ENCODE results near the gene DAAM1. TPM values are rescaled to one million over a fixed set of nuclear protein-coding genes. Genes with fewer than 3 reads are reported as not detected.
A peak's percentile ranks its signal among the peaks of the same experiment; 100 is the strongest.

DAAM1 gene
- total RNA-seq, 1 donor: 22.0 TPM

GRCh38 chr14:59376686-59377085, 188.2 kb downstream of the DAAM1 start:
- no peak overlapping the region for H3K4me3 ChIP-seq (ENCODE audit: low read depth, low read length)
- peak; percentile 70 for DNase-seq (ENCODE audit: low read depth)
- no peak for TF ChIP-seq CTCF (IDR thresholded peaks at IDR 0.05; ENCODE audit: insufficient read depth, low read depth, low read length)

GRCh38 chr14:59377491-59377890, 189.0 kb downstream of the DAAM1 start:
- peak; percentile 89 for DNase-seq (ENCODE audit: low read depth)
- H3K4me3 ChIP-seq (ENCODE audit: low read depth, low read length): no peak overlapping the region
- TF ChIP-seq CTCF (IDR thresholded peaks at IDR 0.05; ENCODE audit: insufficient read depth, low read depth, low read length): no peak

- no peak for TF ChIP-seq CTCF (IDR thresholded peaks at IDR 0.05; ENCODE audit: insufficient read depth, low read depth, low read length)
- peak; percentile 81 for DNase-seq (ENCODE audit: low read depth)
- H3K4me3 ChIP-seq (ENCODE audit: low read depth, low read length): no peak overlapping the region
Observed at GRCh38 chr14:59377991-59378601, 189.6 kb downstream of the DAAM1 start.

GRCh38 chr14:59389936-59390335, 201.5 kb downstream of the DAAM1 start:
- no peak overlapping the region for H3K4me3 ChIP-seq (ENCODE audit: low read depth, low read length)
- TF ChIP-seq CTCF (IDR thresholded peaks at IDR 0.05; ENCODE audit: insufficient read depth, low read depth, low read length): no peak
- DNase-seq (ENCODE audit: low read depth): no peak

- H3K4me3 ChIP-seq (ENCODE audit: low read depth, low read length): no peak overlapping the region
- TF ChIP-seq CTCF (IDR thresholded peaks at IDR 0.05; ENCODE audit: insufficient read depth, low read depth, low read length): no peak
- DNase-seq (ENCODE audit: low read depth): no peak
Observed at GRCh38 chr14:59391388-59391787, 202.9 kb downstream of the DAAM1 start.

- H3K4me3 ChIP-seq (ENCODE audit: low read depth, low read length): no peak overlapping the region
- no peak for TF ChIP-seq CTCF (IDR thresholded peaks at IDR 0.05; ENCODE audit: insufficient read depth, low read depth, low read length)
- DNase-seq (ENCODE audit: low read depth): no peak
Observed at GRCh38 chr14:59394268-59394667, 205.8 kb downstream of the DAAM1 start.

GRCh38 chr14:59395672-59396071, 207.2 kb downstream of the DAAM1 start:
- TF ChIP-seq CTCF (IDR thresholded peaks at IDR 0.05; ENCODE audit: insufficient read depth, low read depth, low read length): no peak
- DNase-seq (ENCODE audit: low read depth): no peak
- H3K4me3 ChIP-seq (ENCODE audit: low read depth, low read length): no peak overlapping the region
